DOHH2 (cell line): ENCODE results near the gene CHTF8.

Experiments used
- H3F3A ChIP-seq: fragments of 200-600 bp; sonication (generic), shearing (Covaris generic); 2 replicates; pipeline ENCODE4 v1.6.0; 2016; ENCODE audit warnings: antibody characterized with exemption, mild to moderate bottlenecking; ENCODE audit not compliant: control insufficient read depth, insufficient read depth
- H3K27ac ChIP-seq: fragments of 200-600 bp; sonication (generic); 2 replicates; pipeline ENCODE4 v1.5.1; 2014; ENCODE audit warnings: low read depth, mild to moderate bottlenecking, low read length, moderate library complexity
- H3K27me3 ChIP-seq: fragments of 200-600 bp; sonication (generic); 2 replicates; pipeline ENCODE4 v1.6.1; 2014; ENCODE audit warnings: mild to moderate bottlenecking, low read length, mixed read lengths; ENCODE audit not compliant: control insufficient read depth
- H3K36me3 ChIP-seq: fragments of 200-600 bp; sonication (generic); 2 replicates; pipeline ENCODE4 v1.6.1; 2014; ENCODE audit warnings: mild to moderate bottlenecking, low read length, moderate library complexity, mixed read lengths; ENCODE audit not compliant: control insufficient read depth
- H3K4me1 ChIP-seq: fragments of 200-600 bp; sonication (generic); 2 replicates; pipeline ENCODE4 v1.6.1; 2014; ENCODE audit warnings: mild to moderate bottlenecking, low read length, mixed read lengths; ENCODE audit not compliant: control insufficient read depth
- H3K4me2 ChIP-seq: fragments of 200-600 bp; sonication (generic); 2 replicates; pipeline ENCODE4 v1.6.0; 2014; ENCODE audit warnings: mild to moderate bottlenecking, low read length, moderate library complexity
- H3K4me3 ChIP-seq: fragments of 200-600 bp; sonication (generic); 2 replicates; pipeline ENCODE4 v1.5.1; 2014; ENCODE audit warnings: mild to moderate bottlenecking, low read length, mixed read lengths
- H3K79me2 ChIP-seq: fragments of 200-600 bp; sonication (generic); 2 replicates; pipeline ENCODE4 v1.6.1; 2014; ENCODE audit warnings: mild to moderate bottlenecking, low read length, mixed read lengths; ENCODE audit not compliant: control insufficient read depth
- H3K9me2 ChIP-seq: fragments of 200-600 bp; sonication (generic); replicated peaks from 2 replicates; pipeline ENCODE4 v1.6.1; 2014; ENCODE audit warnings: mild to moderate bottlenecking, low read length, mixed read lengths; ENCODE audit not compliant: control insufficient read depth
- H3K9me3 ChIP-seq: fragments of 200-600 bp; sonication (generic); 2 replicates; pipeline ENCODE4 v1.6.1; 2014; ENCODE audit warnings: antibody characterized with exemption, low read length, mixed read lengths; ENCODE audit not compliant: control insufficient read depth, insufficient read depth
- H4K20me1 ChIP-seq: fragments of 200-600 bp; sonication (generic); 2 replicates; pipeline ENCODE4 v1.6.0; 2014; ENCODE audit warnings: low read depth, mild to moderate bottlenecking, antibody characterized with exemption, low read length, moderate library complexity; ENCODE audit not compliant: control insufficient read depth, insufficient read depth
- EZH2phosphoT487 ChIP-seq: fragments of 200-600 bp; sonication (generic); IDR thresholded peaks from 2 replicates; pipeline ENCODE4 v1.6.1; 2017; ENCODE audit warnings: borderline replicate concordance, mild to moderate bottlenecking, antibody characterized with exemption, low read length, moderate library complexity, mixed read lengths
- TF ChIP-seq, protein P1 (sequence below): fragments of 200-600 bp; sonication (generic); IDR thresholded peaks from one replicate; pipeline ENCODE4 v1.5.1; 2014; ENCODE audit warnings: antibody characterized with exemption, mild to moderate bottlenecking, low read depth, low read length; ENCODE audit not compliant: poor library complexity, severe bottlenecking

CHTF8 gene

DNA sequence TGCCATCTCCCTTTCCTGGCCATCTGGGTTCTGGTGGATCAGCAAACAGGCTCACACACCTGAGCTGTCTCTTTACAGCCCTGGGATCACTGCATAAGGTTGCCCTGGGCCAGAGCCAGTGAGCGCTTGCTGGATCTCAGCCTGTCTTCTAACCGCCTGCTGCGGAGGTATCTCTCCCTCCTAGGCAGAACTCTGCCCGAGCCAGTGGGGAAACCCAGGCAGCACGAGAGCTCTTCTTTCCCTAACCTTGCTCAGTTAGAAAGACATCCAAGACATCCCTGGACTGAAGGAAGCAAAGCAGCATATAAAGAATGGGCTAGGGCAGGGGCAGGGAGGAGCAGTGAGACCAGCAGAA is 20.5 kb downstream of the CHTF8 start:
- H3K79me2 ChIP-seq = peaks cover 3% of the 10 kb centered on the region; the same call in 1 of the 2 replicates
- no peak overlapping the region for H3K4me3 ChIP-seq
- no peak overlapping the region for H3K4me2 ChIP-seq
- H3K27me3 ChIP-seq = peaks cover 9% of the 10 kb centered on the region
- H3K27ac ChIP-seq = no peak overlapping the region
- peaks cover 15% of the 10 kb centered on the region for H3K4me1 ChIP-seq
- H3K9me3 ChIP-seq = no peaks in the 10 kb centered on the region
- H4K20me1 ChIP-seq = peaks cover 11% of the 10 kb centered on the region; the same call in 1 of the 2 replicates
- peaks cover 17% of the 10 kb centered on the region for H3K36me3 ChIP-seq
- no peaks in the 10 kb centered on the region for H3K9me2 ChIP-seq
- no peak for TF ChIP-seq EZH2phosphoT487
- TF ChIP-seq, protein P1, sequence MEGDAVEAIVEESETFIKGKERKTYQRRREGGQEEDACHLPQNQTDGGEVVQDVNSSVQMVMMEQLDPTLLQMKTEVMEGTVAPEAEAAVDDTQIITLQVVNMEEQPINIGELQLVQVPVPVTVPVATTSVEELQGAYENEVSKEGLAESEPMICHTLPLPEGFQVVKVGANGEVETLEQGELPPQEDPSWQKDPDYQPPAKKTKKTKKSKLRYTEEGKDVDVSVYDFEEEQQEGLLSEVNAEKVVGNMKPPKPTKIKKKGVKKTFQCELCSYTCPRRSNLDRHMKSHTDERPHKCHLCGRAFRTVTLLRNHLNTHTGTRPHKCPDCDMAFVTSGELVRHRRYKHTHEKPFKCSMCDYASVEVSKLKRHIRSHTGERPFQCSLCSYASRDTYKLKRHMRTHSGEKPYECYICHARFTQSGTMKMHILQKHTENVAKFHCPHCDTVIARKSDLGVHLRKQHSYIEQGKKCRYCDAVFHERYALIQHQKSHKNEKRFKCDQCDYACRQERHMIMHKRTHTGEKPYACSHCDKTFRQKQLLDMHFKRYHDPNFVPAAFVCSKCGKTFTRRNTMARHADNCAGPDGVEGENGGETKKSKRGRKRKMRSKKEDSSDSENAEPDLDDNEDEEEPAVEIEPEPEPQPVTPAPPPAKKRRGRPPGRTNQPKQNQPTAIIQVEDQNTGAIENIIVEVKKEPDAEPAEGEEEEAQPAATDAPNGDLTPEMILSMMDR = no peak
- H3F3A ChIP-seq = no peaks in the 10 kb centered on the region

DNA sequence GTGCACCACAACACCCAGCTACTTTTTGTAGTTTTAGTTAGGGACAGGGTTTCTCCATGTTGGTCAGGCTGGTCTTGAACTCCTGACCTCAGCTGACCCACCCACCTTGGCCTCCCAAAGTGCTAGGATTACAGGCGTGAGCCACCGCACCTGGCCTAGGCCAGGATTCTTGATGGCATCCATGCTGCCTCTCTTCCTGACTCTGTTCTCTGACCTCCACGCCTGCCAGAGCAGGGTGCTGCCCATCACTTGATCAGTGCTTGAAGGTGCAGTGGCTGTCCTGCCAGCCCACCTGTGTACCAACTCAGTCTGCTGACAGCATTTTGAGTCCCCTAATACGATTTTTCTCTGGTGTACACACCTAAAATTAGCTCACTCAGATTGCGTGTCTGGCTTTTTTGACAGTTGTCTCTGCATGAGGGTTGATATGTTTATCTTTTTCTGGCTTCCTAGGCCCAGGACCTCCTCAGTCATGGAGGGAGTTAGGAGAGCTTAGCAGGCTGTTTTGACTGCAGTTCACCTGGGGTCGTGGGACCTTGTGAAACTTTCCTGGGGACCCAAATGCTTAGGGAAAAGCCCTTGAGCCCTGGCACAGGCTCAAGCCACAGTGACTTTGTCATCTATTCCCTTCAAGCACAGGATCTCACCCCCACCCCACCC is 21.0 kb downstream of the CHTF8 start:
- peaks cover 21% of the 10 kb centered on the region for H3K4me1 ChIP-seq
- H3K9me2 ChIP-seq = no peaks in the 10 kb centered on the region
- no peak overlapping the region for H3K4me3 ChIP-seq
- H3K27me3 ChIP-seq = peaks cover 14% of the 10 kb centered on the region
- H4K20me1 ChIP-seq = peaks cover 7% of the 10 kb centered on the region; the same call in 1 of the 2 replicates
- no peak overlapping the region for H3K4me2 ChIP-seq
- no peaks in the 10 kb centered on the region for H3K9me3 ChIP-seq
- peaks cover 12% of the 10 kb centered on the region for H3K36me3 ChIP-seq
- no peaks in the 10 kb centered on the region for H3F3A ChIP-seq
- no peak overlapping the region for H3K27ac ChIP-seq
- TF ChIP-seq EZH2phosphoT487 = no peak
- TF ChIP-seq, protein P1 = no peak
- H3K79me2 ChIP-seq = no peaks in the 10 kb centered on the region

DNA sequence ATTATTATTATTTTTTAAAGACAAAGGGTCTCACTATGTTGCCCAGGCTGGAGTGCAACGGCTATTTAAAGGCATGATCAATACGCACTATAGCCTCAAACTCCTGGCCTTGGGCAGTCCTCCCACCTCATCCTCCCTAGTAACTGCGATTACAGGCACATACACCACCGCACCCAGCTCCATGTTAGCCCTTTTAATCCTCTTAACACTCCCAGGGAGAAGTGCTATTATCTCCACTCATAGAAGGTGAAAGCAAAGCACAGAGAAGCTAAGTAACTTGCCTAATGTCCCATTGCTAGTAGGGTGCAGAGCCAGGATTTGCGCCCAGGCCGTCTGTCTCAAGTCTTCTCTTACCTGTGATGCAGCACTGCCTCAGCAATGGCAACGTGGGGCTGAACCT is 22.0 kb downstream of the CHTF8 start:
- H3K4me1 ChIP-seq = peaks cover 27% of the 10 kb centered on the region
- H3K79me2 ChIP-seq = no peaks in the 10 kb centered on the region
- no peak overlapping the region for H3K27ac ChIP-seq
- no peak overlapping the region for H3K4me2 ChIP-seq
- no peaks in the 10 kb centered on the region for H3F3A ChIP-seq
- H4K20me1 ChIP-seq = peaks cover 7% of the 10 kb centered on the region; the same call in 1 of the 2 replicates
- H3K4me3 ChIP-seq = no peak overlapping the region
- peaks cover 21% of the 10 kb centered on the region for H3K27me3 ChIP-seq
- peaks cover 7% of the 10 kb centered on the region for H3K36me3 ChIP-seq
- TF ChIP-seq, protein P1 = no peak
- no peak for TF ChIP-seq EZH2phosphoT487
- no peaks in the 10 kb centered on the region for H3K9me3 ChIP-seq
- no peaks in the 10 kb centered on the region for H3K9me2 ChIP-seq
